Stimulated activated CD4-positive, alpha-beta T cell treated with anti-CD3 and anti-CD28 coated beads, Interleukin-2, amount 100 ng/mL, for 48 hours (primary cell): Measurements from ENCODE around the gene CCDC93.

Source experiments
- DNase-seq, 2 donors: peaks; one replicate each; pipeline ENCODE4 v3.0.0-alpha.2; 2020

The CCDC93 gene

GRCh38 chr2:117875786-117876185 lies 138.1 kb downstream of the CCDC93 start:
- DNase-seq: no peak
